ENCODE results near the gene COL16A1. TPM values are rescaled to one million over a fixed set of nuclear protein-coding genes. Genes with fewer than 3 reads are reported as not detected.

Gene COL16A1
- total RNA-seq, 2 donors from 2014 or later, result 7.4 to 9.9 TPM

DNA sequence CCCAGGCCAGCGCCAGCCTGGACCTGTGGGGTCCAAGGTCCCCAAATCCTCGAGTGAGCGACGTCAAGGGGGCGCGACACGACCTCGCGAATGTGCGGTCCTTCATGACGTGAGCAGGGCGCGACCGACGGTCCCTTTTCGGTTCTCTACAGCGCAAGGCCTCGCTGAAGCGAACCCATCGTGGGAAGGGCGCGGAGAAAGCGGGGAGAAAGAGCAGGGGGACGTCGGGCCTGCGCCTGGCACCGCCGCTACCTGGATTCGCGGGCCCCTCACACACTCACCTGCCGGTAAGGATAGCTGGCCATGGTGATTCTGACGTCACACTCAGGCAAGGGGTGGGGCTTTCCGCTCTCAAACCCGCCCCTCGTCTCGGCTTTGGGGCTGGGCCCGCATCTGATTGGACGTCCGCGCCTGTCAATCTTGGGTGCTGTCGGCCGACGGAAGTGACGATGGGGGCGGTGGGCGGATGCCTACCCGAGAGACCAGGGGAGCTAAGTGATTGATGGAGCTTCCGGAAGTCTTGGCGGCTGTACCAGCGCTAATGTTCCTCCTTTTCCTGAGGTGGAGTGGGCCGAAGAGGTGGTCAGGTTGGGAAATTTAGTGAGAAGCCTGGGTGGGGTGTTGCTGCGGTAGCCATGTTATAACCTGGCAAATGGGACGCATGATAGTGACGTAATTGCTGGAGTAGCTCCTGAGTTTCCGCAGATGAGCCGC is 59.1 kb downstream of the COL16A1 start, which contains the start of gene PEF1:
Gene PEF1, minus strand, starts transcription at position 317 of the 714 bp plus-strand sequence. Its CDS starts 12 bp downstream, at position 305.
- WGBS, 2 experiments (ENCODE audit: insufficient coverage in 1 of 2, insufficient read length in 1 of 2), result 0 to 2% methylated on average over 5 to 56 of the region's 56 CpGs
- DNase-seq, result peak; percentile 100
- H3K9ac ChIP-seq (ENCODE audit: extremely low read depth, low read length, poor library complexity, severe bottlenecking), result peak within 1 kb of the TSS; percentile 91
- no peaks in the 10 kb centered on the region for H3K36me3 Mint-ChIP-seq (ENCODE audit: low read depth)
- no peaks in the 10 kb centered on the region for H3K9me3 Mint-ChIP-seq
- no peaks in the 10 kb centered on the region for H3K27me3 ChIP-seq (ENCODE audit: control insufficient read depth, insufficient read depth, low read length, poor library complexity, severe bottlenecking)
- TF ChIP-seq, protein P1, sequence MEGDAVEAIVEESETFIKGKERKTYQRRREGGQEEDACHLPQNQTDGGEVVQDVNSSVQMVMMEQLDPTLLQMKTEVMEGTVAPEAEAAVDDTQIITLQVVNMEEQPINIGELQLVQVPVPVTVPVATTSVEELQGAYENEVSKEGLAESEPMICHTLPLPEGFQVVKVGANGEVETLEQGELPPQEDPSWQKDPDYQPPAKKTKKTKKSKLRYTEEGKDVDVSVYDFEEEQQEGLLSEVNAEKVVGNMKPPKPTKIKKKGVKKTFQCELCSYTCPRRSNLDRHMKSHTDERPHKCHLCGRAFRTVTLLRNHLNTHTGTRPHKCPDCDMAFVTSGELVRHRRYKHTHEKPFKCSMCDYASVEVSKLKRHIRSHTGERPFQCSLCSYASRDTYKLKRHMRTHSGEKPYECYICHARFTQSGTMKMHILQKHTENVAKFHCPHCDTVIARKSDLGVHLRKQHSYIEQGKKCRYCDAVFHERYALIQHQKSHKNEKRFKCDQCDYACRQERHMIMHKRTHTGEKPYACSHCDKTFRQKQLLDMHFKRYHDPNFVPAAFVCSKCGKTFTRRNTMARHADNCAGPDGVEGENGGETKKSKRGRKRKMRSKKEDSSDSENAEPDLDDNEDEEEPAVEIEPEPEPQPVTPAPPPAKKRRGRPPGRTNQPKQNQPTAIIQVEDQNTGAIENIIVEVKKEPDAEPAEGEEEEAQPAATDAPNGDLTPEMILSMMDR (conservative IDR thresholded peaks at IDR 0.05), result no peak
- no peaks in the 10 kb centered on the region for H3K36me3 ChIP-seq (ENCODE audit: control insufficient read depth, insufficient read depth, low read length)
- H3K27ac Mint-ChIP-seq, result peak within 1 kb of the TSS; percentile 100
- no peaks in the 10 kb centered on the region for H3K27me3 Mint-ChIP-seq (ENCODE audit: insufficient read depth)
- peaks cover 32% of the 10 kb centered on the region for H3K4me1 Mint-ChIP-seq
- no peaks in the 10 kb centered on the region for H3K9me3 ChIP-seq (ENCODE audit: control insufficient read depth, low read length)
- H3K4me1 ChIP-seq (ENCODE audit: control insufficient read depth, insufficient read depth, low read length), result peaks cover 12% of the 10 kb centered on the region
- peak within 1 kb of the TSS; percentile 95 for H3K4me3 Mint-ChIP-seq
- peak within 1 kb of the TSS; percentile 92 for H3K27ac ChIP-seq (ENCODE audit: low read depth, low read length)
- peak within 1 kb of the TSS; percentile 87 for H3K4me3 ChIP-seq (ENCODE audit: low read length)

GRCh38 chr1:31643976-31644559 is 59.7 kb downstream of the COL16A1 start:
- H3K9me3 ChIP-seq (ENCODE audit: control insufficient read depth, low read length), result no peaks in the 10 kb centered on the region

GRCh38 chr1:31642897-31643296 is 60.9 kb downstream of the COL16A1 start:
- H3K4me1 ChIP-seq (ENCODE audit: control insufficient read depth, insufficient read depth, low read length), result peaks cover 3% of the 10 kb centered on the region
- no peaks in the 10 kb centered on the region for H3K9me3 Mint-ChIP-seq
- H3K27ac Mint-ChIP-seq, result no peak overlapping the region
- H3K27me3 Mint-ChIP-seq (ENCODE audit: insufficient read depth), result no peaks in the 10 kb centered on the region
- no peak for DNase-seq
- no peaks in the 10 kb centered on the region for H3K36me3 ChIP-seq (ENCODE audit: control insufficient read depth, insufficient read depth, low read length)
- peaks cover 29% of the 10 kb centered on the region for H3K4me1 Mint-ChIP-seq
- no peaks in the 10 kb centered on the region for H3K9me3 ChIP-seq (ENCODE audit: control insufficient read depth, low read length)
- no peaks in the 10 kb centered on the region for H3K27me3 ChIP-seq (ENCODE audit: control insufficient read depth, insufficient read depth, low read length, poor library complexity, severe bottlenecking)
- TF ChIP-seq, protein P1 (conservative IDR thresholded peaks at IDR 0.05), result no peak
- H3K4me3 ChIP-seq (ENCODE audit: low read length), result peak overlapping the region; percentile 87
- H3K27ac ChIP-seq (ENCODE audit: low read depth, low read length), result no peak overlapping the region
- H3K4me3 Mint-ChIP-seq, result no peak overlapping the region
- no peaks in the 10 kb centered on the region for H3K36me3 Mint-ChIP-seq (ENCODE audit: low read depth)
- WGBS, 2 experiments (ENCODE audit: insufficient coverage in 1 of 2, insufficient read length in 1 of 2), result 93% methylated on average over 3 of the region's 3 CpGs; no CpG with 5 or more reads in 1 of the 2 experiments
- H3K9ac ChIP-seq (ENCODE audit: extremely low read depth, low read length, poor library complexity, severe bottlenecking), result no peak overlapping the region

More at GRCh38 chr1:31643976-31644559, 59.7 kb downstream of the COL16A1 start:
- TF ChIP-seq, protein P1 (conservative IDR thresholded peaks at IDR 0.05), result no peak
- Histone ChIP-seq H3K27ac (ENCODE audit: low read depth, low read length) (peak overlapping the region; percentile 92), H3K27me3 (ENCODE audit: control insufficient read depth, insufficient read depth, low read length, poor library complexity, severe bottlenecking) (no peaks in the 10 kb centered on the region), H3K9ac (ENCODE audit: extremely low read depth, low read length, poor library complexity, severe bottlenecking) (peak overlapping the region; percentile 91), H3K36me3 (ENCODE audit: control insufficient read depth, insufficient read depth, low read length) (no peaks in the 10 kb centered on the region), H3K4me3 (ENCODE audit: low read length) (peak overlapping the region; percentile 87), H3K4me1 (ENCODE audit: control insufficient read depth, insufficient read depth, low read length) (peaks cover 12% of the 10 kb centered on the region)
- no peaks in the 10 kb centered on the region for H3K9me3 Mint-ChIP-seq
- peak overlapping the region; percentile 95 for H3K4me3 Mint-ChIP-seq
- peaks cover 32% of the 10 kb centered on the region for H3K4me1 Mint-ChIP-seq
- no peaks in the 10 kb centered on the region for H3K36me3 Mint-ChIP-seq (ENCODE audit: low read depth)
- DNase-seq, result no peak
- WGBS, 2 experiments (ENCODE audit: insufficient coverage in 1 of 2, insufficient read length in 1 of 2), result 9 to 19% methylated on average over 9 to 18 of the region's 18 CpGs
- H3K27ac Mint-ChIP-seq, result peak overlapping the region; percentile 100
- H3K27me3 Mint-ChIP-seq (ENCODE audit: insufficient read depth), result no peaks in the 10 kb centered on the region

Data from endodermal cell (in vitro differentiated cells).